ENCODE data around the gene ALAD.
A peak's percentile ranks its signal among the peaks of the same experiment; 100 is the strongest.
"Not testable (repeated sequence)": the region's sequence is repeated elsewhere in the genome, so short reads cannot be mapped to it uniquely, and the experiment has no call there.

Gene ALAD

GRCh38 chr9:113406873-113407511 lies 5.9 kb upstream of the ALAD start:
- ATAC-seq = peak; percentile 49

- not testable (repeated sequence) for ATAC-seq
Observed at GRCh38 chr9:113406353-113406752, 5.3 kb upstream of the ALAD start.

GRCh38 chr9:113403646-113404045 lies 2.6 kb upstream of the ALAD start:
- no peak for ATAC-seq
- TF ChIP-seq PPARA (CRISPR knock-in tag; IDR thresholded peaks at IDR 0.05; ENCODE audit: borderline replicate concordance) (no peak), ARNTL (CRISPR knock-in tag; IDR thresholded peaks at IDR 0.05; ENCODE audit: borderline replicate concordance, low read depth) (no peak), RARB (CRISPR knock-in tag; IDR thresholded peaks at IDR 0.05) (no peak), BACH2 (CRISPR knock-in tag; IDR thresholded peaks at IDR 0.05; ENCODE audit: borderline replicate concordance) (no peak), GLIS3 (CRISPR knock-in tag; IDR thresholded peaks at IDR 0.05) (no peak), SNAI2 (CRISPR knock-in tag; IDR thresholded peaks at IDR 0.05) (no peak), TOX (CRISPR knock-in tag; IDR thresholded peaks at IDR 0.05; ENCODE audit: borderline replicate concordance) (no peak), CSDC2 (CRISPR knock-in tag; IDR thresholded peaks at IDR 0.05) (no peak), ZC3H10 (CRISPR knock-in tag; IDR thresholded peaks at IDR 0.05) (no peak), POU6F1 (CRISPR knock-in tag; IDR thresholded peaks at IDR 0.05; ENCODE audit: borderline replicate concordance, low read depth) (no peak), ZFP30 (CRISPR knock-in tag; IDR thresholded peaks at IDR 0.05) (no peak), TCF4 (CRISPR knock-in tag; IDR thresholded peaks at IDR 0.05; ENCODE audit: borderline replicate concordance) (no peak), ISL1 (CRISPR knock-in tag; IDR thresholded peaks at IDR 0.05) (no peak), ESRRG (CRISPR knock-in tag; IDR thresholded peaks at IDR 0.05) (no peak), CREB5 (CRISPR knock-in tag; IDR thresholded peaks at IDR 0.05; ENCODE audit: low read depth) (no peak), ZNF565 (CRISPR knock-in tag; conservative IDR thresholded peaks at IDR 0.05; ENCODE audit: low read depth) (no peak), TSHZ2 (CRISPR knock-in tag; IDR thresholded peaks at IDR 0.05) (no peak), CSRNP3 (CRISPR knock-in tag; IDR thresholded peaks at IDR 0.05) (no peak), ZNF70 (CRISPR knock-in tag; IDR thresholded peaks at IDR 0.05) (no peak)

- no peak for ATAC-seq
- no peak for TF ChIP-seq TSHZ2 (CRISPR knock-in tag; IDR thresholded peaks at IDR 0.05)
- no peak for TF ChIP-seq PATZ1 (CRISPR knock-in tag; IDR thresholded peaks at IDR 0.05; ENCODE audit: borderline replicate concordance)
- no peak for TF ChIP-seq ARNTL (CRISPR knock-in tag; IDR thresholded peaks at IDR 0.05; ENCODE audit: borderline replicate concordance, low read depth)
- TF ChIP-seq CSDC2 (CRISPR knock-in tag; IDR thresholded peaks at IDR 0.05) = no peak
- TF ChIP-seq ZNF70 (CRISPR knock-in tag; IDR thresholded peaks at IDR 0.05) = no peak
- no peak for TF ChIP-seq BACH2 (CRISPR knock-in tag; IDR thresholded peaks at IDR 0.05; ENCODE audit: borderline replicate concordance)
- no peak for TF ChIP-seq ZNF8 (CRISPR knock-in tag; IDR thresholded peaks at IDR 0.05)
- TF ChIP-seq RARB (CRISPR knock-in tag; IDR thresholded peaks at IDR 0.05) = no peak
- no peak for TF ChIP-seq POU6F1 (CRISPR knock-in tag; IDR thresholded peaks at IDR 0.05; ENCODE audit: borderline replicate concordance, low read depth)
- no peak for TF ChIP-seq SNAI2 (CRISPR knock-in tag; IDR thresholded peaks at IDR 0.05)
- TF ChIP-seq ZC3H10 (CRISPR knock-in tag; IDR thresholded peaks at IDR 0.05) = no peak
- TF ChIP-seq TOX (CRISPR knock-in tag; IDR thresholded peaks at IDR 0.05; ENCODE audit: borderline replicate concordance) = no peak
Observed at GRCh38 chr9:113399646-113400200, 1.4 kb downstream of the ALAD start.

Data from SK-N-SH treated with all-trans-retinoic acid at 6 μM for 48 hours (cell line).